Kasumi-1 (cell line): ENCODE data around the gene GRM4.

Experiments used
- DNase-seq, 2 experiments: peaks; one replicate each; lab custom pipeline; 2025; lab: John Stamatoyannopoulos, UW

Gene GRM4

GRCh38 chr6:34157851-34158250, 12.0 kb upstream of the GRM4 start:
- DNase-seq, result no peak

GRCh38 chr6:34157236-34157830, 11.4 kb upstream of the GRM4 start:
- DNase-seq, result no peak

- no peak for DNase-seq
Observed at GRCh38 chr6:34155471-34156300, 9.8 kb upstream of the GRM4 start.

GRCh38 chr6:34154668-34155447, 9.0 kb upstream of the GRM4 start:
- peak; percentile 29 to 41 for DNase-seq

GRCh38 chr6:34152806-34153520, 7.1 kb upstream of the GRM4 start:
- DNase-seq, result no peak

- no peak for DNase-seq
Observed at GRCh38 chr6:34152042-34152524, 6.2 kb upstream of the GRM4 start.

GRCh38 chr6:34151321-34152041, 5.6 kb upstream of the GRM4 start:
- no peak for DNase-seq

- DNase-seq, result no peak
Observed at GRCh38 chr6:34150766-34151165, 4.9 kb upstream of the GRM4 start.

- no peak for DNase-seq
Observed at GRCh38 chr6:34149831-34150400, 4.0 kb upstream of the GRM4 start.

GRCh38 chr6:34149452-34149810, 3.5 kb upstream of the GRM4 start:
- DNase-seq, result no peak

- DNase-seq, result no peak
Observed at GRCh38 chr6:34148631-34149451, 3.0 kb upstream of the GRM4 start.

GRCh38 chr6:34147906-34148630, 2.2 kb upstream of the GRM4 start:
- DNase-seq, result no peak

GRCh38 chr6:34146801-34147592, 1.1 kb upstream of the GRM4 start:
- no peak for DNase-seq

- DNase-seq, result no peak
Observed at GRCh38 chr6:34145161-34146020, 496 bp downstream of the GRM4 start.

GRCh38 chr6:34144581-34145160, 1.2 kb downstream of the GRM4 start:
- no peak for DNase-seq

- DNase-seq, result peak in 1 of 2 experiments; percentile 23
Observed at GRCh38 chr6:34143884-34144580, 1.9 kb downstream of the GRM4 start.
